ENCODE data around the gene RAP1GAP2.

The RAP1GAP2 gene

DNA sequence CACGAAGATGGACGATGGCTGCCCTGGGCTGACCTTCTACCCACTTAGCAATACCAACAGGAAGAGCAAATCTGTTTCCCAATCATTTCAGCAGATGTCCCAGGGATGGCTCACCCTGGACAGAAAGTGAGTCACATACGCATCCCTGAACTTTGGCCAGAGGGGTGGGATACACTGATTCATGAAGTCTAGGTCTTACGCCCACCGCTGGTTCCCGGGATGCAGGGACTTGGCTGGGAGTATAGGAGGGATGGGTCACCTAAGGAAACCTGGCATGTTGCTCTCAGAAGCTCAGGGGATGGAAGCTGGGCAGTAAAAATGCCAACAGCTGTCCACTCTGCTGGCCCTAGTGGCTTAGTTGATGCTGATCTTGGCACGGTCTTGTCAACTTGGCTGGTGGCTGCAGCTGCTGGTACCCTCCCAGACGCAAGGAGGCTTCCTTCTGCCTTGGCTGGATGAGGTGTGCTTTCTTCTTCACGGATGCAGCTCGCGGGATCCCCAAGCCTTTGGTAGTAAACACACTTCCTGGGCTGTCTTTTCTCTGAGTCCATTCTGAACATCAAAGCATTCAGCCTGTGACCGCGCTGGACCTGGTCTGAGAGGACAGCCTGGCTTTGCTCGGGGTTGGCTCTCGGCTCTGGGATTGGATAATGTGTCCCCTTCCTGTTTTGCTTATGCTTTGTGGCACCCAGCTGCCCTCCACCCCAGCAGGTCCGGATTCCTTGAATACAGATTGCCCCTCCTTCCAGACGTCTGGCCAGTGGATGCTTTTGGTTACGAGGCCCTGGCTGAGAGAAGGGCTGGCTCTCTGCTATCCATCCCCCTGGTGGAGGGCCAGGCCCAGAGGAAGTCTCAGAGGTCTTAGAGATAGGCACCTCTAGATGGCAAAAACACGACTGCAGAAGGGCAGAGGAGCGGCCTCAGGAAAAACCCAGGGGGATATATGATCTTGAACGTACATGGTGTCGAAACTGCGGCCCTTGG is 71.5 kb downstream of the RAP1GAP2 start:
- no peak overlapping the region for H3K4me3 ChIP-seq (ENCODE audit: control insufficient read depth, low read depth, low read length)
- peak; percentile 8 for DNase-seq (ENCODE audit: low read depth)
- TF ChIP-seq, protein P1, sequence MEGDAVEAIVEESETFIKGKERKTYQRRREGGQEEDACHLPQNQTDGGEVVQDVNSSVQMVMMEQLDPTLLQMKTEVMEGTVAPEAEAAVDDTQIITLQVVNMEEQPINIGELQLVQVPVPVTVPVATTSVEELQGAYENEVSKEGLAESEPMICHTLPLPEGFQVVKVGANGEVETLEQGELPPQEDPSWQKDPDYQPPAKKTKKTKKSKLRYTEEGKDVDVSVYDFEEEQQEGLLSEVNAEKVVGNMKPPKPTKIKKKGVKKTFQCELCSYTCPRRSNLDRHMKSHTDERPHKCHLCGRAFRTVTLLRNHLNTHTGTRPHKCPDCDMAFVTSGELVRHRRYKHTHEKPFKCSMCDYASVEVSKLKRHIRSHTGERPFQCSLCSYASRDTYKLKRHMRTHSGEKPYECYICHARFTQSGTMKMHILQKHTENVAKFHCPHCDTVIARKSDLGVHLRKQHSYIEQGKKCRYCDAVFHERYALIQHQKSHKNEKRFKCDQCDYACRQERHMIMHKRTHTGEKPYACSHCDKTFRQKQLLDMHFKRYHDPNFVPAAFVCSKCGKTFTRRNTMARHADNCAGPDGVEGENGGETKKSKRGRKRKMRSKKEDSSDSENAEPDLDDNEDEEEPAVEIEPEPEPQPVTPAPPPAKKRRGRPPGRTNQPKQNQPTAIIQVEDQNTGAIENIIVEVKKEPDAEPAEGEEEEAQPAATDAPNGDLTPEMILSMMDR (IDR thresholded peaks at IDR 0.05; ENCODE audit: control insufficient read depth, insufficient read depth, low read depth, low read length, missing control alignments), result no peak

DNA sequence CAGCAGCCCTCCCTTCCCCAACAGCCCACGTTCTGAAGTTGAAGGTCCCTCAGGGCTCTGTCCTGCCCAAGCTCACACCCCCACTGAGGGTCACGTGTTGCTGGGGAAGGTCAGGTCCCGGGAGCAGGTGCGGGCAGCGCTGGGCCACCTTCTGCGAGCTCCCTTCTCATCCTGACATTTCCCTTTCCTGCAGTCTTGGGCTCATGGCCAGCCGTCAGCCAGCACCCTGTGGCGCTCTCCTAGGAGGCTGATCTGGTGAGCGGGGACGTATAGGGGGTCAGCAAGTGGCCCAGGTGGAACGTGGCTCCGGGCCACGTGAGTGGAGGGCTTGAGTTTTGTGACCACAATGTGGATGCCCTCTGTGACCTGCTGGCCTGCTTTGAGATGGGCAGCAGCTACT is 73.4 kb downstream of the RAP1GAP2 start:
- no peak overlapping the region for H3K4me3 ChIP-seq (ENCODE audit: control insufficient read depth, low read depth, low read length)
- TF ChIP-seq, protein P1 (IDR thresholded peaks at IDR 0.05; ENCODE audit: control insufficient read depth, insufficient read depth, low read depth, low read length, missing control alignments), result no peak
- DNase-seq (ENCODE audit: low read depth), result no peak

DNA sequence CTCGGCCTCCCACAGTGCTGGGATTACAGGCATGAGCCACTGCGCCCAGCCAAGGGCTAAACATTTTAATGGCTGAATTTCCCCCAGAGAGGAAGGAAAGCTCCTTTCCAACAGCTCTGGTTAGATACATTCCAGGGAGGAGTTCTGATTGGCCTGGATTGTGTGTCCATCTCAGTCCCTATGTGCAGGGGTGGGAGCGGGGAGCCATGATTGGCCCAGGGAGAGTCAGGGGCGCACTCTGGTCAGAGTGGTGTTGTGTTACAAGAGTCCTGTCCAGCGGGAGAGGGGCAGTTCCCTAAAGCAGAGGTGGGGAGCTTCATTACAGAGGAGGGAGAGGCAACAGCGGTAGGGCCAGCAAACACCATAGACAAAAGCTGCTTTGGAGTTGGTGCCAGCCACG is 75.0 kb downstream of the RAP1GAP2 start:
- no peak for DNase-seq (ENCODE audit: low read depth)
- no peak overlapping the region for H3K4me3 ChIP-seq (ENCODE audit: control insufficient read depth, low read depth, low read length)
- TF ChIP-seq, protein P1 (IDR thresholded peaks at IDR 0.05; ENCODE audit: control insufficient read depth, insufficient read depth, low read depth, low read length, missing control alignments), result no peak

DNA sequence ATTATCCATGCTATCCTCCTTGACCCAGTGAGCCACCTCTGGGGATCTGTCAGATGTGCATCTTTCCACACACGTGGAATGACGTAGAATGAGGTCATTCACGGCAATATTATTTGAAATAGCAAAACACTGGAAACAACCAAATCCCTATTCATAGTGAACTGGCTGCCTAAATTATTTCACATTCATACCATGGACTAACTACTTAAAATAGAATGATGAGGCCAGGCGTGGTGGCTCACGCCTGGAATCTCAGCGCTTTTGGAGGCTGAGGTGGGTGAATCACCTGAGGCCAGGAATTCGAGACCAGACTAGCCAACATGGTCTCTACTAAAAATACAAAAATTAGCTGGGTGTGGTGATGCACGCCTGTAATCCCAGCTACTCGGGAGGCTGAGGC is 75.5 kb downstream of the RAP1GAP2 start:
- TF ChIP-seq, protein P1 (IDR thresholded peaks at IDR 0.05; ENCODE audit: control insufficient read depth, insufficient read depth, low read depth, low read length, missing control alignments), result no peak
- no peak overlapping the region for H3K4me3 ChIP-seq (ENCODE audit: control insufficient read depth, low read depth, low read length)
- DNase-seq (ENCODE audit: low read depth), result no peak

- TF ChIP-seq, protein P1 (IDR thresholded peaks at IDR 0.05; ENCODE audit: control insufficient read depth, insufficient read depth, low read depth, low read length, missing control alignments), result no peak
- DNase-seq (ENCODE audit: low read depth), result no peak
- H3K4me3 ChIP-seq (ENCODE audit: control insufficient read depth, low read depth, low read length), result no peak overlapping the region
Measured at GRCh38 chr17:2872282-2872681, 76.0 kb downstream of the RAP1GAP2 start.

- H3K4me3 ChIP-seq (ENCODE audit: control insufficient read depth, low read depth, low read length), result no peak overlapping the region
- DNase-seq (ENCODE audit: low read depth), result no peak
- TF ChIP-seq, protein P1 (IDR thresholded peaks at IDR 0.05; ENCODE audit: control insufficient read depth, insufficient read depth, low read depth, low read length, missing control alignments), result no peak
Measured at GRCh38 chr17:2874189-2874686, 78.0 kb downstream of the RAP1GAP2 start.
